ENCODE measurements around the gene MORC2.

The MORC2 gene

GRCh38 chr22:30884211-30885000, 84.2 kb downstream of the MORC2 start:
- no peak for DNase-seq

GRCh38 chr22:30883586-30884145, 84.9 kb downstream of the MORC2 start:
- no peak for DNase-seq

- DNase-seq, result no peak
Observed at GRCh38 chr22:30882974-30883533, 85.5 kb downstream of the MORC2 start.

- DNase-seq, result no peak
Observed at GRCh38 chr22:30882184-30882717, 86.3 kb downstream of the MORC2 start.

GRCh38 chr22:30881361-30882183, 87.0 kb downstream of the MORC2 start:
- DNase-seq, result peak in 1 of 2 experiments; percentile 59

- DNase-seq, result no peak
Observed at GRCh38 chr22:30880847-30881246, 87.7 kb downstream of the MORC2 start.

- DNase-seq, result no peak
Observed at GRCh38 chr22:30880181-30880601, 88.4 kb downstream of the MORC2 start.

GRCh38 chr22:30879415-30879797, 89.2 kb downstream of the MORC2 start:
- peak in 1 of 2 experiments; percentile 40 for DNase-seq

GRCh38 chr22:30878516-30879414, 89.8 kb downstream of the MORC2 start:
- peak in 1 of 2 experiments; percentile 60 for DNase-seq

- DNase-seq, result no peak
Observed at GRCh38 chr22:30877662-30878515, 90.7 kb downstream of the MORC2 start.

GRCh38 chr22:30876915-30877553, 91.5 kb downstream of the MORC2 start:
- no peak for DNase-seq

- no peak for DNase-seq
Observed at GRCh38 chr22:30876221-30876751, 92.3 kb downstream of the MORC2 start.

GRCh38 chr22:30875481-30876215, 92.9 kb downstream of the MORC2 start:
- no peak for DNase-seq

Measured in NCI-H524 (cell line).